Stimulated activated naive B cell treated with anti-CD40 and anti-IgM and Interleukin-4, amounts not matched to agents 10 μg/mL and 1 μg/mL and 100 μg/mL, for 72 hours (primary cell): Measurements from ENCODE around the gene AQP10.
"Not testable (repeated sequence)": the region's sequence is repeated elsewhere in the genome, so short reads cannot be mapped to it uniquely, and the experiment has no call there.

Experiments used
- ATAC-seq, 2 donors: fragments of 150-1000 bp; cut with Tn5 transposase; replicated peaks; 2 replicates each; pipeline ENCODE4 v1.10.0; 2021; ENCODE audit warnings: moderate library complexity in 1 of 2
- DNase-seq: peaks from one replicate; pipeline ENCODE4 v3.0.0; 2021
- H3K27ac Mint-ChIP-seq: one replicate; pipeline ENCODE4 v1.8.0; 2022; ENCODE audit warnings: mild to moderate bottlenecking, mixed read lengths
- H3K27me3 Mint-ChIP-seq, 2 donors: one replicate each; pipeline ENCODE4 v1.8.0; 2022; ENCODE audit warnings: mixed read lengths in 2 of 2
- H3K36me3 Mint-ChIP-seq, 2 donors: one replicate each; pipeline ENCODE4 v1.8.0; 2022; ENCODE audit warnings: mixed read lengths in 2 of 2, mild to moderate bottlenecking in 1 of 2
- H3K4me1 Mint-ChIP-seq, 2 donors: one replicate each; pipeline ENCODE4 v1.8.0; 2022; ENCODE audit warnings: mixed read lengths in 2 of 2, mild to moderate bottlenecking in 1 of 2
- H3K4me3 Mint-ChIP-seq, 2 donors: one replicate each; pipeline ENCODE4 v1.8.0; 2022; ENCODE audit warnings: mild to moderate bottlenecking in 2 of 2, mixed read lengths in 2 of 2, moderate library complexity in 1 of 2
- H3K9me3 Mint-ChIP-seq, 2 donors: one replicate each; pipeline ENCODE4 v1.8.0; 2022; ENCODE audit warnings: mixed read lengths in 2 of 2, mild to moderate bottlenecking in 1 of 2

Gene AQP10

DNA sequence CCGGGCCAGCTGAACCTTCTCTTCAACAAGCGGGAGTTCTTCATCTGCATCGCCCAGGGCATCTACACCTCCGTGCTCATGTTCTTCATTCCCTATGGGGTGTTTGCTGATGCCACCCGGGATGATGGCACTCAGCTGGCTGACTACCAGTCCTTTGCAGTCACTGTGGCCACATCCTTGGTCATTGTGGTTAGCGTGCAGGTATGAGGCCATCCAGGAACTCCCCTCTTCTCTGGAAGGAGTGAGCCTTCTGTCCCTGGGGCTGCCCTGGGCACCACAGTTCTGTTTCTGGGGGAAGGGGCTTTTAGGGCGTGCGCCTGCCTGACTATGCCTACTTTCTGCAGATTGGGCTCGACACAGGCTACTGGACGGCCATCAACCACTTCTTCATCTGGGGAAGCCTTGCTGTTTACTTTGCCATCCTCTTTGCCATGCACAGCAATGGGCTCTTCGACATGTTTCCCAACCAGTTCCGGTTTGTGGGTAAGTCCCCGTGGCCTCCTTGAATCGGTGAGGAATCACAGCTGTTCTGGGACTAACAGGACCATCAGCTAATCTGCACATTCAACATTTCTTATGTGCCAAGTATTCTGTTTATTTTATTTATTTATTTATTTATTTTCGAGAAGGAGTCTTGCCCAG lies 25.5 kb downstream of the AQP10 start:
- Mint-ChIP-seq H3K4me1 (peaks cover 5% of the 10 kb centered on the region in 2 donors), H3K4me3 (no peak overlapping the region), H3K9me3 (no peaks in the 10 kb centered on the region), H3K27me3 (peaks cover 0 to 3% of the 10 kb centered on the region in 2 donors), H3K27ac (no peak overlapping the region), H3K36me3 (peaks cover 58 to 77% of the 10 kb centered on the region in 2 donors)
- DNase-seq (no peak), ATAC-seq (no peak)

DNA sequence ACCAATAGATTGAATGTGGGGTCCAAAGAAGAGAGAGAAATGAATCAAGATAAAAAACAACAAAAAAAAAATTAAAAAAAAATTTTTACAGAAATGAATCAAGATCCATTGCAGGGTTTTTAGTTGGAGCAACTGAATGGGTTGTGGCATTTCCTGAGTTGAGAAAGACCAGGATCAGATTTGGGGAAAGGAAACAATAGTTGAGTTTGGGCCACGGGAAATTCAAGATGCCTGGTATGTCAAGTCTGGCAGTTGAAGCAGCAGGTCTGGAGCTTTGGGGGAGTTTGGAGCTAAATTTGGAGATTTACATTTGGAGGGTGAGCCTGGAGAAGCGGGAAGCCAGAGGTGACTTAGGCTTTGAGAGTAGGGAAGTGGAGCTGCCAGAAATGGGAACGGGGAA lies 27.1 kb downstream of the AQP10 start:
- Mint-ChIP-seq H3K4me1 (peaks cover 7 to 13% of the 10 kb centered on the region in 2 donors), H3K4me3 (no peak overlapping the region), H3K36me3 (peaks cover 46 to 66% of the 10 kb centered on the region in 2 donors), H3K27ac (no peak overlapping the region), H3K9me3 (no peaks in the 10 kb centered on the region), H3K27me3 (peaks cover 9 to 11% of the 10 kb centered on the region in 2 donors)
- DNase-seq (no peak), ATAC-seq (no peak)

DNA sequence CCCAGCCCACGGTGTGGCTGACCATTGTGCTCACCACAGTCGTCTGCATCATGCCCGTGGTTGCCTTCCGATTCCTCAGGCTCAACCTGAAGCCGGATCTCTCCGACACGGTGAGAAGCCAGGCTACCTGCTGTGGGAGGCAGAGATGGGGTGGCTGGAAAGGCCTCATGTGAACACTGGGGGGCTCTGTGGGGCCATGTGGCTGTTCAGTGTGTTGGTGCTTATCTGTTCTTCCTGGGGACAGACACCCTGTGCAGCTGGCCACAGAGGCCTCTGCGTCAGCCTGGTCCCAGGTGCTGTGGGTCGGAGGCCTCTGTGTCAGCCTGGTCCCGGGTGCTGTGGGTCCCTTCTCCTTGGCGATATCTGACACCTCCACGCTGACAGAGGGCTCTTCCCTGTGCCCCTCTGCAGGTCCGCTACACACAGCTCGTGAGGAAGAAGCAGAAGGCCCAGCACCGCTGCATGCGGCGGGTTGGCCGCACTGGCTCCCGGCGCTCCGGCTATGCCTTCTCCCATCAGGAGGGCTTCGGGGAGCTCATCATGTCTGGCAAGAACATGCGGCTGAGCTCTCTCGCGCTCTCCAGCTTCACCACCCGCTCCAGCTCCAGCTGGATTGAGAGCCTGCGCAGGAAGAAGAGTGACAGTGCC lies 27.7 kb downstream of the AQP10 start:
- Mint-ChIP-seq H3K9me3 (no peaks in the 10 kb centered on the region), H3K36me3 (peaks cover 40 to 60% of the 10 kb centered on the region in 2 donors), H3K4me3 (no peak overlapping the region), H3K27me3 (peaks cover 15 to 17% of the 10 kb centered on the region in 2 donors), H3K4me1 (peaks cover 13 to 19% of the 10 kb centered on the region in 2 donors), H3K27ac (no peak overlapping the region)
- DNase-seq, result no peak
- no peak for ATAC-seq

DNA sequence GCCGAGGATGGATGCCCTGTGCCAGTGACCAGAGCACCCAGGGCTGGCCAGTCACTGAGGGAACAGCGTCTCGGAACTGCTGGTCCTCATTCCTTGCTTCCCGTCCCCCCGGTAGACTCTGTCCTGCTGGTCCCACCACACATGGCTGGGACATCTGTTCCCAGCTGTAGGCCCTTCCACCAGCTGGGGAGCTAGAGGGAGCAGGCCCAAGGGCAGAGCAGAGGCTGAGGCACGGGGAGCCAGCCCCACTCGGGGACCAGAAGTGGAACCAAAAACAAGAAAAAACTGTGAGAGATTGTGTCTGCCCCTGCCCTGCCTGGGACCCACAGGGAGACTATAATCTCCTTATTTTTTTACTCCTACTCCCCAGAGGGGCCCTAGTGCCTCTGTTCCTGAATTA lies 28.2 kb downstream of the AQP10 start:
- peaks cover 37 to 55% of the 10 kb centered on the region in 2 donors for H3K36me3 Mint-ChIP-seq
- peaks cover 19 to 25% of the 10 kb centered on the region in 2 donors for H3K4me1 Mint-ChIP-seq
- no peak overlapping the region for H3K4me3 Mint-ChIP-seq
- H3K9me3 Mint-ChIP-seq, result no peaks in the 10 kb centered on the region
- H3K27ac Mint-ChIP-seq, result no peak overlapping the region
- no peak for ATAC-seq
- peaks cover 21 to 23% of the 10 kb centered on the region in 2 donors for H3K27me3 Mint-ChIP-seq
- DNase-seq, result no peak

DNA sequence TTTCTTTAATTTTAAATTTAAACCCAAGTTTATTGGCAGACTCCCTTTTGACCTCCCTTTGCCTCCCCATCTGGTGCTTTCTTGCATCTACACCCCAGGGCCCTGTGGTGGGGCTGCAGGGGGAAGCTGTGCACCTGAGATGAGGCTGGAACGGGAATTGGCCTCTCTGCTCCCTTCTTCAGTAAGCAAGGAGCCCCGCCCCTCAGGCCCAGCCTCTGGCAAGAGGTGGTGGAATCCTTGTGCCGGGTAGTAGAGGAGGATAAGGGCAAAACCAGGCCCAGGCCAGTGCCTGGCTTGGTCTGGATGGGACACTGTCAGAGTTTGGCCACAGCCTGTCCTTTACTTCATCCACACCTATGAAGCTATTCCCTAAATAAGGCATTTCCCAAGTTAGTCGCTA lies 29.5 kb downstream of the AQP10 start:
- no peaks in the 10 kb centered on the region for H3K9me3 Mint-ChIP-seq
- peaks cover 28 to 29% of the 10 kb centered on the region in 2 donors for H3K27me3 Mint-ChIP-seq
- peaks cover 35 to 46% of the 10 kb centered on the region in 2 donors for H3K36me3 Mint-ChIP-seq
- no peak for DNase-seq
- ATAC-seq, result no peak
- H3K27ac Mint-ChIP-seq, result no peak overlapping the region
- H3K4me1 Mint-ChIP-seq, result peaks cover 22 to 27% of the 10 kb centered on the region in 2 donors
- no peak overlapping the region for H3K4me3 Mint-ChIP-seq

DNA sequence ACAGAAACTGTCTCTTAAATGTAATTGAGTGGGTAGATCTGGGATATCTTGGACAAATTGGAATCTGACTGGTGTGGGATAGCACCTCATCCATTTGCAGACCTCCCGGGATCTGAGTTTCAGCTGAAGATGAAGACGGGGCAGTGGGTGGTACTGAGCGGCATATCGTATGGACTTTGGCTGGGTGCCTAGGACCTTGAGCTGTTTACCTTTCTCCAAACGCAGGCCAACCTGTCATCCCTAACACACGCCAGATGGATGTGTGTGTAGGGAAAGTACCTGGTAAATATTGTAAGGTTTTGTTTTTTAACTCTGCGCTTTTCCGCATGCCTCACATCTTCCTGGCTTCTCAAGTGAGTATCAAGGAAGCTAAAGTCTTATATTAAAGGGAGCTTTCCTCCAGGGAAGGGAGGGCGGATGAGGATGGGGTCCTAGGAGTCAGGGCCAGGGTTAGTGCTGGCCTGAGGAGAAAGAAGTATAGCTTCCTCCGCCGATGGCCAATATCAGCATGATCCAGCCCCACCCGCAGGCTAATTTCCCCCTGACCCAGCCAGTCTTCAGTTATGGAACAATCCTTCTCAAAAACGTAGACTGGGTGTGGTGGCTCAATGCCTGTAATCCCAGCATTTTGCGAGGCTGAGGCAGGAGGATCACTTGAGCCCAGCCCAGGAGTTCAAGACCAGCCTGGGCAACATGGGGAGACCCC lies 30.6 kb downstream of the AQP10 start:
- Mint-ChIP-seq H3K27me3 (peaks cover 28 to 29% of the 10 kb centered on the region in 2 donors), H3K27ac (no peak overlapping the region), H3K4me1 (peaks cover 22 to 27% of the 10 kb centered on the region in 2 donors), H3K36me3 (peaks cover 27 to 35% of the 10 kb centered on the region in 2 donors), H3K9me3 (no peaks in the 10 kb centered on the region), H3K4me3 (no peak overlapping the region)
- ATAC-seq, result no peak
- DNase-seq, result no peak

DNA sequence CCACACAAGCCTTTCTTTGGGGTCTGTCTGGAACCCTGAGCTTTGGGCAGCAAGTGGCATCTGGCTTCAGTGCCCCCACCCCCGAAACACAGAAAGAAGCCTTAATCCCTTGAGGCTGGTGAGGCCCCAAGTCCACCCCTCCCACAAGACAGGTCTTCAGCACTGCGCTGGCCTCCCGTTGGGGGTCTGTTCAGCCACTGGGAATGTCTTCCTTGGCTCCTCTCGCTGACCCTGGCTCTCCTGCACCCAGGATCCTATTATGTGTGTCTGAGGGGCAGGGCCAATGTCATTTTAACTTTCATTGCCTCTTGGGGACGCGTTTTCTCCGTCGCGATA lies 31.3 kb downstream of the AQP10 start:
- H3K27ac Mint-ChIP-seq, result no peak overlapping the region
- H3K9me3 Mint-ChIP-seq, result no peaks in the 10 kb centered on the region
- DNase-seq (no peak), ATAC-seq (no peak)
- H3K36me3 Mint-ChIP-seq, result peaks cover 23 to 29% of the 10 kb centered on the region in 2 donors
- peaks cover 22 to 23% of the 10 kb centered on the region in 2 donors for H3K4me1 Mint-ChIP-seq
- H3K4me3 Mint-ChIP-seq, result peak overlapping the region; percentile 81 to 85
- H3K27me3 Mint-ChIP-seq, result peaks cover 28 to 29% of the 10 kb centered on the region in 2 donors

DNA sequence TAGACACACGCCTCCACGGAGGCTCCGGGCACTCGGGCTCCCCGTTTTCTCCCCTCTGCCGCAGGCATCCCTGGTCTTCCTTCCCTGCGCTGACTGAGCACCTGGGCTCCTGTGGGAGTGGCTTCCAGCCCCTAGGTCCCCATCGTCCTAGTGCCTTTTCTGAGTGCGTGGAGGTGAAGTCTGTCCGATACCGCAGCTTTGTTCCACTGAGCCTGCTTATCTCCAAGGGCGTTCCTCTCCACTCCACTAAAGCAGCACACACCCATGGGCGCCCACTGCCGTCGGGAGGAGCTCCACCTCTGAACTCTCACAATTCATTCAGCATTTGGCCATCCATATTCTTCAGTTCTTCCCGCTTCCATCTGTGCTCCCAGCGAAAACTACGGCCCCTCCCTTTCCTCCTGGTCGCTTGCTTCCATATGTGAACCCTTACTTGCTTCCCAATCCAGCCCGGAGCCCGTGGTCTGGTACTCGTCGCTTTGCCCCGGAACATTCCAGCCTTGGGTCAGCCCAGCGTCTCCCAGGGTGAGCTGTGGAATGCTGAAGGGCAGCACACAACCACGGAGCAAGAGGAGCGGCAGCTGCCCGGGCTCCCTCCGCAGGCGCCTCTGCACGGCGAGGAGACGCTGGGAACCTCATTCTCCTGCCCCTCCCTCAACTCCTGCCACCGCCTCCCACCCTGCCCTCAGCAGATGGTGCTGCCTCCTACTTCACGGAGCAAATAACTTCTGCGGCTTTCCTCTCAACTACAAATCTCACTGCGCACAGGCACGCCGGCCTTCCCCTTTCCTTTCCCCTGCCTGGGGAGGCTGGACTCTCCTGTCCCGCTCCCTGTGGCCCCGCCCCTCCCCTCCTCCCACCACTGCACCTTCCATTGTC lies 31.9 kb downstream of the AQP10 start:
- DNase-seq (peak; percentile 37), ATAC-seq (peak; percentile 77 to 80)
- Mint-ChIP-seq H3K36me3 (peaks cover 17 to 26% of the 10 kb centered on the region in 2 donors), H3K4me1 (peaks cover 22% of the 10 kb centered on the region in 2 donors), H3K4me3 (peak overlapping the region; percentile 81 to 85), H3K27me3 (peaks cover 28 to 29% of the 10 kb centered on the region in 2 donors), H3K27ac (peak overlapping the region; percentile 42), H3K9me3 (no peaks in the 10 kb centered on the region)

DNA sequence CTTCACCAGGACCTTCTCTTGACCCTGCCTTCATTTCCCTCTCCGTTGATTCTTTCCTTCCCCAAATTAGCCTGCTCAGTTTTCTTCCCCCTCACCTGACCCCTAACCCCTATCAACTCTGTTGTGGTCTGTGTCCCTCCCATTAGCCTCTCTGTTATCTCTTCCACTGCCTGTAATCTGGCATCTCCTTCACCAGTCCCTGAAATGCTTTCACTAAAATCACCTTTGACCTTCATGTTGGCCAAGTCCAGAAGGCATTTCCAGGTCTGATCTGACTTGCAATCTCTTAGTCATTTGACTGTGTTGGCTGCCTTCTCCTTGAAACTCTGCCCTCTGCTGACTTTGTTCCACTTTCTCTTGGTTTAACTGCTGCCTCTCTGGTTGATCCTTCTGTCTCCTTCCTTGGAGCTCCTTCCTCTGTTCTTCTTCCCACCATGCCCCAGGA lies 32.6 kb downstream of the AQP10 start:
- H3K36me3 Mint-ChIP-seq, result peaks cover 10 to 20% of the 10 kb centered on the region in 2 donors
- H3K27me3 Mint-ChIP-seq, result peaks cover 28 to 29% of the 10 kb centered on the region in 2 donors
- H3K4me3 Mint-ChIP-seq, result peak overlapping the region; percentile 81 to 85
- DNase-seq (no peak), ATAC-seq (peak; percentile 73 to 78)
- peaks cover 22% of the 10 kb centered on the region in 2 donors for H3K4me1 Mint-ChIP-seq
- no peaks in the 10 kb centered on the region for H3K9me3 Mint-ChIP-seq
- H3K27ac Mint-ChIP-seq, result no peak overlapping the region

DNA sequence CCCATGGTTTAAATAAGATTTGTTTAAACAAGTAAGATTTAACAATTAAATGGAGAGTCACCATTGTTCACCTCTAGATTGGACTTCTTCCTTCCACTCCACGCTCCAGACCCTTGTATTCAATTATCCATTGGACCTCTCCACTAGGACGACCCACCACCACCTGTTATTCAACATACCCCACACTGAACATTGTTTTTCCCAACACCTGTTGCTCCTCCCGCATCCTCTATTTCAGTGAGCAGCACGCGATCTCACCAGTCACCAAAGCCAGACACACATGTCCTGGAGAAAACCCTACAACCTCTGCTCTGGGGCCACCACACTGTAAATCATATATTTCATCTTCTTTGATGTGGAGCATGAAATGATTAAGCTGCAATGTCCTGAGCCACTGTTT lies 33.1 kb downstream of the AQP10 start:
- Mint-ChIP-seq H3K4me3 (no peak overlapping the region), H3K36me3 (peaks cover 7 to 15% of the 10 kb centered on the region in 2 donors), H3K4me1 (peaks cover 22% of the 10 kb centered on the region in 2 donors), H3K27ac (no peak overlapping the region), H3K9me3 (no peaks in the 10 kb centered on the region), H3K27me3 (peaks cover 28 to 29% of the 10 kb centered on the region in 2 donors)
- ATAC-seq (no peak), DNase-seq (no peak)

DNA sequence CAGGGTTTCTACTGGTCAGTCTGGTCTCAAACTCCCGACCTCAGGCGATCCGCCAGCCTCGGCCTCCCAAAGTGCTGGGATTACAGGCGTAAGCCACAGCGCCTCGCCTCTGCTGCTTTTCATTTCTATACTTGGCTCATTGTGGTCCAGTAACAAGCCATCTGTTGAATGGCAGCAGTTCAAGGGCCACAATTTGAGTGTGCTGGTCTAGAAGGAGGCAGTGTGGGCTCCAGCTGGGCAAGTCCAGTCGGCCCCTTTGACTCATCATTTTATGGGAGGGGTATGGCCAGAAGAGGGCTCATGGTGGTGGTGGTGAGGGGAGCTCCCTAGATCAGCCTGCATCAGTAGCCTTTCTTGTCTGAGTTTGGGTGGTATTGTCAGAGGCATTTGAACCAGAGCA lies 37.6 kb downstream of the AQP10 start:
- no peak overlapping the region for H3K4me3 Mint-ChIP-seq
- peaks cover 13 to 16% of the 10 kb centered on the region in 2 donors for H3K27me3 Mint-ChIP-seq
- H3K36me3 Mint-ChIP-seq, result no peaks in the 10 kb centered on the region
- H3K9me3 Mint-ChIP-seq, result no peaks in the 10 kb centered on the region
- no peak overlapping the region for H3K27ac Mint-ChIP-seq
- H3K4me1 Mint-ChIP-seq, result peaks cover 8 to 9% of the 10 kb centered on the region in 2 donors
- ATAC-seq (no peak), DNase-seq (no peak)

DNA sequence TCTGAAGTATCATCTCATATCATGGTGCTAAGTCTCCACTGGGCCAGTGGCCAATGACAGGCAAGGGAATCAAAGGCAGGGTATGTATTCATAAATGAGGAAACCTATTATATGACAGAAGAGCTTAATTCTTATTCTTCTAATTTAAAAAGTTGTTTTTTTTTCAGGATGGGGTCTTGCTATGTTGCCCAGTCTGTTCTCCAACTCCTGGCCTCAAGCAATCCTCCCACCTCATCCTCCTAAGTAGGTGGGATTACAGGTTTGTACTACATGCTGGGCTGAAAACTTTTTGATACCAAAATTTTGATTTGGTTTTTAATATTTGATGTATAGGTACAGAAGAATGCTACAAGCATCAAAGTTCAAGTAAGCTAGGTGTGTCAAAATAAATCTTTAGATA lies 39.4 kb downstream of the AQP10 start:
- no peak for DNase-seq
- ATAC-seq, result no peak
- no peak overlapping the region for H3K27ac Mint-ChIP-seq
- H3K9me3 Mint-ChIP-seq, result no peaks in the 10 kb centered on the region
- no peak overlapping the region for H3K4me3 Mint-ChIP-seq
- no peaks in the 10 kb centered on the region for H3K4me1 Mint-ChIP-seq
- peaks cover 0 to 3% of the 10 kb centered on the region in 2 donors for H3K27me3 Mint-ChIP-seq
- H3K36me3 Mint-ChIP-seq, result no peaks in the 10 kb centered on the region

DNA sequence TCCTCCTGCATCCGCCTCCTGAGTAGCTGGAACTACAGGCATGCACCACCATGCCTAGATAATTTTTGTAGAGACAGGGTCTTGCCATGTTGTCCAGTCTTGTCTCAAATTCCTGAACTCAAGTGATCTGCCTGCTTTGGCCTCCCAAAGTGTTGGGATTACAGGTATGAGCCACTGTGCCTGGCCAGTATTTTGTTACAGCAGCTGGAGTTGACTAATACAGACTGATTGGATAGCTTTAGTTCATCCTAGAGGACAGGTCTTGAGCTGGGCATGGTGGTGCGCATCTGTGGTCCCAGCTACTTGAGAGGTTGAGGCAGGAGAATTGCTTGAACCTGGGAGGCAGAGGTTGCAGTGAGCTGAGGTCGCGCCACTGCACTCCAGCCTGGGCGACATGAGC lies 40.0 kb downstream of the AQP10 start:
- not testable (repeated sequence) for H3K27ac Mint-ChIP-seq, H3K4me3 Mint-ChIP-seq, H3K27me3 Mint-ChIP-seq, ATAC-seq, H3K4me1 Mint-ChIP-seq, DNase-seq, H3K36me3 Mint-ChIP-seq, H3K9me3 Mint-ChIP-seq

DNA sequence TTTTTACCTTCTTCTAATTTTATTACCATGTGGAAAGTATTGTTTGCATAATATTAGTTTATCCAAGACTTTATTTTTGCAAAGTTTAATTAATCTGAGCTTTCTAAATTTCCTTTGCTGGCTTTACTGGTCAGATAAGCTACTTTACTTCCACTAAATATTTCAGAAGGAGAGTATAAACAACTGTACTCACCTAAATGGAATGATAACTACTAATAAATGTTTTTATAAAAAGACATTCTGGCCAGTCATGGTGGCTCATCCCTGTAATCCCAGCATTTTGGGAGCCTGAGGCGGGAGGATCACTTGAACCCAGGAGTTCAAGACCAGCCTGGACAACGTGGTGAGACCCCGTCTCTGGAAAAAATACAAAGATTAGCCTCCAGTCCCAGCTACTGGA lies 40.5 kb downstream of the AQP10 start:
- no peak overlapping the region for H3K4me3 Mint-ChIP-seq
- peaks cover 3 to 5% of the 10 kb centered on the region in 2 donors for H3K27me3 Mint-ChIP-seq
- H3K9me3 Mint-ChIP-seq, result no peaks in the 10 kb centered on the region
- H3K27ac Mint-ChIP-seq, result no peak overlapping the region
- H3K4me1 Mint-ChIP-seq, result peaks cover 0 to 4% of the 10 kb centered on the region in 2 donors
- no peaks in the 10 kb centered on the region for H3K36me3 Mint-ChIP-seq
- ATAC-seq (no peak), DNase-seq (no peak)
